ENCODE results near the gene IQCF5.
"Not testable (repeated sequence)": the region's sequence is repeated elsewhere in the genome, so short reads cannot be mapped to it uniquely, and the experiment has no call there.

IQCF5 gene

GRCh38 chr3:51875501-51875900 is at the start of gene IQCF5:
TSS of gene IQCF5 (minus strand) at chr3:51875601. CDS start at chr3:51875531, 70 bp downstream.
- DNase-seq (ENCODE audit: low read depth), result no peak

DNA sequence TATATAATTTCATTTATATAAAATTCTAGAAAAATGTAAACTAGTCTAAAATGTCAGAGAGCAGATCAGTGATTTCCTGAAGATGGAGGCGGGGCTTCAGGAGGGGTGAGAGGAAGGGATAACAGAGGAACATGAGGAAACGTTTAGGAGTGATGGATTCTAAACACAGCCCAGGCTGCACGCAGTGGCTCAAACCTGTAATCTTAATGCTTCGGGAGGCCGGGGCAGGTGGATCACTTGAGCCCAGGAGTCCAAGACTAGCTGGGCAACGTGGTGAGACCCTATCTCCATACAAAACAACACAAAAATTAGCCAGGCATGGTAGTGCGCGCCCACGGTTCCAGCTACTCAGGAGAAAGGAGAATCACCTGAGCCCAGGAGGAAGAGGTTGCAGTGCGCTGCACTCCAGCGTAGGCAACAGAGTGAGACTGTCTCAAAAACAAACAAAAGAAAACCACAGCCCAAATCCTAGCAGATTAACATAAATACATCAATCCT is 45.7 kb upstream of the IQCF5 start:
- no peak for DNase-seq (ENCODE audit: low read depth)

DNA sequence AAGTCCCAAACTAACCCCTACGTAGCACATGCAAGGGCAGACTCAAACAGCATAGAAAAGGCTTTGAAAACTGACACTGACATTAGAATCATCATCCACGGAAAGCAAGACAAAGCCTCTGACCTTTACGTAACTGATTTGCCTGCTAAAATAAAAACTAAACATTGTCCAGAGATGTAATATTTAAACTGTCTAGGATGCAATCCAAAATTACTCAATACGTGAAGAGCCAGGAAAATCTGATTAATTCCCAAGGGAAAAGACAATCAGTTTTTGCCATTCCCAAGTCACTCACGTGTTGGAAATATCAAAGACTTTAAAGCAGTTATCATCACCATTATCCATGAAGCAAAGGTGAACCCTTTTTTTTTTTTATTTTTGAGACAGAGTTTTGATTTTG is 41.0 kb upstream of the IQCF5 start:
- no peak for DNase-seq (ENCODE audit: low read depth)

GRCh38 chr3:51908026-51908425 is 32.6 kb upstream of the IQCF5 start:
- DNase-seq (ENCODE audit: low read depth), result no peak

GRCh38 chr3:51904034-51904823 is 28.8 kb upstream of the IQCF5 start:
- DNase-seq (ENCODE audit: low read depth), result no peak

GRCh38 chr3:51902361-51902760 is 27.0 kb upstream of the IQCF5 start:
- not testable (repeated sequence) for DNase-seq (ENCODE audit: low read depth)

- not testable (repeated sequence) for DNase-seq (ENCODE audit: low read depth)
These were observed 24.6 kb upstream of the IQCF5 start for GRCh38 chr3:51900043-51900442.

GRCh38 chr3:51897391-51897790 is 22.0 kb upstream of the IQCF5 start:
- DNase-seq (ENCODE audit: low read depth), result no peak

DNA sequence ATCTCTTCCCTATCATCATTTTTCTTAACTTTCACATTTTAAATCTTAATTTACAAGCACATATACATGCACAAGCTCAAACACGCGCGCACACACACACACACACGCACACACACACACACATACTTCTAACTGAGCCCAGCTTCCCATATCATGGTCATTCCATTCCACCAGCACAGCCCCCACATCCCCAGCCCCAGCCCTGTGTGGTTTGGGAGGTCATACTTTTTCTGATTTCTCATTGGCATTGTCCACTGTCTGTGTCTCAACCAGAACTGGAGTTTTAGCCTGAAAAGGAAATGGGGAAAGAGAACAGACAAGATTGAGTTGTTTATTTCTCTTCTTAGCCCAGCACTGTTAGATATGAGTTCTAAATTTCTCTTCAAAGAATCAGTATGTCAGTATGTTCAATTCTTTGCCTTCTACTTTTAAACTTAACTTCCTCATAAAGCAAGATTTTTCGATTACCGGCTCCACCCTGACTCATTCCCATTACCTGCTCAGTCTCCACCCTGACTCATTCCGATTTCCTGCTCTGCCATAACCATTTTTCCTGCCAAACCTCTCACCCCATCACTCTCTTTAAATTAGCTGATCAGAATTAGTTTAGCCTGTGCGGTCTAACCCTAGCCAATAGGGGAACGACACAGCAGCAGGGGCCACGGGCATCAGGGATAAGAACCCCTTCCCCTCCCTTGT is 21.4 kb upstream of the IQCF5 start:
- DNase-seq (ENCODE audit: low read depth), result no peak

DNA sequence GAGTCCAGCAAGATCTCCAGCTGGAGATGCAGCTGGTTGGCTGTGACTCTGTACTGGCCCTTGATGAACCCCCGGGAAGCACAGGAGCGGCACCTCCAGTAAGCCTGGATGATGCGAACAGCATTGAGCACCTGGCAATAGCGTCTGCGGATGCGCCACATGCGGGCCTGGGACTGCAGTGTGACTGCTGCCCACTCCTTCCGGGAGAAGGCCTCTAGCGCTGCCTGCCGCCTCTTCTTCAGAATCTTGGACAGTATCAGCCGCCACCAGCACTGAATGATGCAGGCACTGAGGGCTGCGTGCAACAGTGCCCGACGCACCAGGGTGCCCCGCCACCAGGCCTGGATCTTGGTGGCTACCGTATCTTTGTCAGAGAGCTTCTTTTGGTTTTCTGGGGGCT is 19.5 kb upstream of the IQCF5 start:
- DNase-seq (ENCODE audit: low read depth), result no peak

GRCh38 chr3:51894391-51894790 is 19.0 kb upstream of the IQCF5 start:
- DNase-seq (ENCODE audit: low read depth), result no peak

- no peak for DNase-seq (ENCODE audit: low read depth)
These were observed 16.0 kb upstream of the IQCF5 start for GRCh38 chr3:51891242-51892039.

DNA sequence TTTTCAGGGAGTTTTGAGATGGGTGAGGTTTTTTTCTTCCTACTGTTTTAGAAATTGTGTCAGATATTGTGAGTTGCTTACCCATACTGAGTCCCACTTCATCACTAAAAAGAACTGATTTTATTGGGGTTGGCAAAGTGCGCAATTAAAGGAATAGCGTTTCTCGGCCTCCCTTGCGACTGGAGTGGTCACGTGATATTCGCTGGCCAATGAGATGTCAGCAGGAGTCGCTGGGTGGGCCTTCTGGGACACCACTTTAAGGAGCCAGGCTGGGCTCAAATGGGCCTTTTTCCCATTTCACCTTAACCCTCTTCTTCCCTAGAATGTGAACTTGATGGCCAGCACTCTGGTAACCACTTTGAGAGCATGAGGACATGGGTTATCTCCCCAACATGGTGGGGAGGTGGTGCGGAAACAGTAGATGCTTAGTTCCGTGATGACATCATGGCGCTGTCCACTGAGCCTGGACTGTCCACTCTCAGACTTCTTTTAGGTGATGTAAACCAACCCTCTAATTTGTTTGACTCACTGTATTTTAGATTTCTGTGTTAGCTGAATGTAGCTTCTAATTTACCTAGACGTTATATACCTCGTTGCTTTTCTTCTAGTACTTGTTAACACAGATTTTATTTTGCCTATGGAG is 13.2 kb upstream of the IQCF5 start:
- DNase-seq (ENCODE audit: low read depth), result no peak

DNA sequence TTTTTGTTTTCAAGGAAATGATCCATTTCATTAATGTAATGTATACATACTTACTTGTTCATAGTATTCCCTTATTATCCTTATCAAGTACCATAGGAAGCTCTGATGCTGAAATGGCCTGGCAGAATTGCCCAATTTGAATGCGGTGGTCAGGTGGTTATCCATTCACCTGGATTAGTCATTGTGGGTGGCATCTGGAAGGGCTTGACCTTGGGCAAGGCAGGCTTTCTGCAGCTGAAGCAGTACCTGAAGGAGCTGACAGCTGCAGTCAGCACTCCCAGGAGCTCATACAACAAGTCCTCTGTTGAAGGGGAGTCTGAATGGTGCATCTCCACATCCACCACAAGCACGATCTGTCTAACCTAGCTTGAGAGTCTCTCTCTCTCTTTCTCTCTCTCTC is 12.2 kb upstream of the IQCF5 start:
- DNase-seq (ENCODE audit: low read depth), result no peak

GRCh38 chr3:51886447-51886846 is 11.0 kb upstream of the IQCF5 start:
- no peak for DNase-seq (ENCODE audit: low read depth)

DNA sequence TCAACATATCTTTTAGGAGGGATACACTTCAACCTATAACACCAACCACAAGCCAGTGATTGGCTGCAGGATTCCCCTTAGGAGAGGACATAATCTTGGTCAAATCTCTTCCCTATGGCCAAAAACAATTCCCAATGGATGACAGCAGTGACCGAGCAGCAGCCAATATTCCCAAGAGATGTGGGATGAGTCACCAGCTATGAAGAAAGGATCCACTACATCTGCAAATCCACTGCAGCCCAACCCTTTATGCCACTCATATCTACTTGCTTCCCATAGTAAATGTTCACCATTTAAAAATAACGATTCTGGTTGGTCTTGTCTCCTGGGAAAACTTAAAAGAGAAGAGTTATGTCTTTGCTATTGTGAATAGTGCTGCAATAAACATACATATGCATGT is 4.5 kb upstream of the IQCF5 start:
- no peak for DNase-seq (ENCODE audit: low read depth)

DNA sequence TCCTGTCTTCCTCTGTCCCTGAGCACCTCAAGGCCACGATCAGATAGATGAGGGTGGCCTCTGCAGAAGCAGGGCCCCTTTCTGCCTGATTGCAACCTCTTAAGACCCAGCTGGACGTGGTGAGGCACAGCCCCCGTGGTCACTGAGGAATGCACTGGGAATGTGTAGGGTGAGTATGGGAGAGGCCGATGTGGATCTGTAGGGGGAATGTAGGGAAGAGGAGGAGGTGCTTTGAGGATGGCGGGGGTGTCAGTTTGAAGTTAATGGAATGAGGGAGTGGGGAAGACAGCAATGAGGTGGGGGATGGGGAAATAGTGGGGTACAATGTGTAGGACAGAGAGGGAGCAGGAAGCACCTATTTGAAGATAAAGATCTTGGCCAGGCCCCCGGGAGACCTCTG is 785 bp upstream of the IQCF5 start:
- DNase-seq (ENCODE audit: low read depth), result no peak

DNA sequence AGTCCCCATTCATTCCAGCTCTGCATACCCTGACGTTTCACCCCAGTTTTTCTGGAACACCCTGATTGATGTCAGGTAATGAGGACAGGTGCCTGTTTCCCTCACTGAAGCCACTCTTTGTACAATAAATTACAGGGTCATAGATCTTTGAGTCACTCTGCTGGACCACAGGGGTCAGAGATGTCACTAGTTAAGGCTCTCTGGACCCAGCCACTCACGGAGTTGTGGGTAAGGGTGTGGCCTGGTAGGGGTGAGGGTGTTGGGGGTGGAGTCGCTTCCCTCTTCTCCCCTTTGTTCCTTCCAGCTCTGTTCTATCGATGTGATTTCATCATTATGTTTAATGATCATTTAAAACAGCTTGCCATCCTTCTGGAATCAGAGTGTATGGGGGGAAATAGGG is 512 bp downstream of the IQCF5 start:
- DNase-seq (ENCODE audit: low read depth), result no peak

DNA sequence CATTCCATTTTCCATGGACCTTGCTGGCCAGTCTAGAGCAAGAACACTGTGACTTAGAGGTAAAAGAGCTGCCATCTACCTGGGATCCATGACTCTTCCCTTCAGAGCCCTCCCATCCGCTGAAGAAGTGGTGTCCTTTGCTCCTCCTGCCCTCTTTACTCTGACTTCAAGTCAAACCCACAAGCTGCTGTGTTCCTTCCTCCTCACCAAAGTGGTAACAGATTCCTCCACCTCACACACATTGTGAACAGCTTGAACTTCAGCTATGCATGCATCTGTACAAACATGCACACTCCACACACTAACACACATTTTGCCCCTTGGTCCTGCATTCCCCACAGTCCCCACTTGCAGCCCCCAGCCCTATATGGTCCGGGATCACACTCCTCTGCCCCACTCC is 990 bp downstream of the IQCF5 start:
- no peak for DNase-seq (ENCODE audit: low read depth)

- no peak for DNase-seq (ENCODE audit: low read depth)
These were observed 1.5 kb downstream of the IQCF5 start for GRCh38 chr3:51873876-51874275.

- DNase-seq (ENCODE audit: low read depth), result no peak
These were observed 2.1 kb downstream of the IQCF5 start for GRCh38 chr3:51873253-51873766.

DNA sequence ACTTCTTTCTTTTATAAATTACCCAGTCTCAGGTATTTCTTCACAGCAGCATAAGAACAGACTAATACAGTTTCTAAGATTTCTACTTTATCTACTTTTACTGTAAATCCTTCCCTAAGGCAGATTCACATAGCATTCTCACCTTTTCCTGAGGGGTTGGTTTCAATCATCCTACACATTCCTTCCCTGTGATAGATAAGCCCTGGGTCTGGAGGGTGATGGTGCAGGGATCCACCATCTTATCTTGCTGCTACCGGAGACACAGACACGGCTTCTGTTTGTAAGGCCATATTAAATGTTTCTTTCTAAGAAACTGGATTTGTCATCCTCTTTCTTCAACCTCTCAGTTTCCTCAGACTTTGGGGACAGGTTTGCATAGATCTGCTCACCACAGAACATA is 6.1 kb downstream of the IQCF5 start:
- no peak for DNase-seq (ENCODE audit: low read depth)
